ENCODE measurements around the gene NAV1.
"Not testable (repeated sequence)": the region's sequence is repeated elsewhere in the genome, so short reads cannot be mapped to it uniquely, and the experiment has no call there.

The NAV1 gene, protein sequence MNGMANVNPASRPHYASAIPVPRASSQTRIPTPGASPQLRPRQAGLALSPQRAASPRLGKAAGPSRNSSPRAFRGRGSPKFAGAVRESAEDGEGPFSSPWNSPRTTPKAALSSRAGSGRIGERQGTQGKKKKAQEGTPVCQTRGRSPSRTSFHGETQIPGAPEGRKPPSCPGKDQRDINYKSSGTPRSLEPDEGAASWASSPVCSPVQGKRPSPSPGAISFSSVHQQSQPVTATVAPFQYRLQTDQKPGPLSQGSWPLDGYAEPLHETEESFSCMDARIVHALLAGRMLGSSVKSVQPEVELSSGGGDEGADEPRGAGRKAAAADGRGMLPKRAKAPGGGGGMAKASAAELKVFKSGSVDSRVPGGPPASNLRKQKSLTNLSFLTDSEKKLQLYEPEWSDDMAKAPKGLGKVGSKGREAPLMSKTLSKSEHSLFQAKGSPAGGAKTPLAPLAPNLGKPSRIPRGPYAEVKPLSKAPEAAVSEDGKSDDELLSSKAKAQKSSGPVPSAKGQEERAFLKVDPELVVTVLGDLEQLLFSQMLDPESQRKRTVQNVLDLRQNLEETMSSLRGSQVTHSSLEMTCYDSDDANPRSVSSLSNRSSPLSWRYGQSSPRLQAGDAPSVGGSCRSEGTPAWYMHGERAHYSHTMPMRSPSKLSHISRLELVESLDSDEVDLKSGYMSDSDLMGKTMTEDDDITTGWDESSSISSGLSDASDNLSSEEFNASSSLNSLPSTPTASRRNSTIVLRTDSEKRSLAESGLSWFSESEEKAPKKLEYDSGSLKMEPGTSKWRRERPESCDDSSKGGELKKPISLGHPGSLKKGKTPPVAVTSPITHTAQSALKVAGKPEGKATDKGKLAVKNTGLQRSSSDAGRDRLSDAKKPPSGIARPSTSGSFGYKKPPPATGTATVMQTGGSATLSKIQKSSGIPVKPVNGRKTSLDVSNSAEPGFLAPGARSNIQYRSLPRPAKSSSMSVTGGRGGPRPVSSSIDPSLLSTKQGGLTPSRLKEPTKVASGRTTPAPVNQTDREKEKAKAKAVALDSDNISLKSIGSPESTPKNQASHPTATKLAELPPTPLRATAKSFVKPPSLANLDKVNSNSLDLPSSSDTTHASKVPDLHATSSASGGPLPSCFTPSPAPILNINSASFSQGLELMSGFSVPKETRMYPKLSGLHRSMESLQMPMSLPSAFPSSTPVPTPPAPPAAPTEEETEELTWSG (N-terminal part only)

DNA sequence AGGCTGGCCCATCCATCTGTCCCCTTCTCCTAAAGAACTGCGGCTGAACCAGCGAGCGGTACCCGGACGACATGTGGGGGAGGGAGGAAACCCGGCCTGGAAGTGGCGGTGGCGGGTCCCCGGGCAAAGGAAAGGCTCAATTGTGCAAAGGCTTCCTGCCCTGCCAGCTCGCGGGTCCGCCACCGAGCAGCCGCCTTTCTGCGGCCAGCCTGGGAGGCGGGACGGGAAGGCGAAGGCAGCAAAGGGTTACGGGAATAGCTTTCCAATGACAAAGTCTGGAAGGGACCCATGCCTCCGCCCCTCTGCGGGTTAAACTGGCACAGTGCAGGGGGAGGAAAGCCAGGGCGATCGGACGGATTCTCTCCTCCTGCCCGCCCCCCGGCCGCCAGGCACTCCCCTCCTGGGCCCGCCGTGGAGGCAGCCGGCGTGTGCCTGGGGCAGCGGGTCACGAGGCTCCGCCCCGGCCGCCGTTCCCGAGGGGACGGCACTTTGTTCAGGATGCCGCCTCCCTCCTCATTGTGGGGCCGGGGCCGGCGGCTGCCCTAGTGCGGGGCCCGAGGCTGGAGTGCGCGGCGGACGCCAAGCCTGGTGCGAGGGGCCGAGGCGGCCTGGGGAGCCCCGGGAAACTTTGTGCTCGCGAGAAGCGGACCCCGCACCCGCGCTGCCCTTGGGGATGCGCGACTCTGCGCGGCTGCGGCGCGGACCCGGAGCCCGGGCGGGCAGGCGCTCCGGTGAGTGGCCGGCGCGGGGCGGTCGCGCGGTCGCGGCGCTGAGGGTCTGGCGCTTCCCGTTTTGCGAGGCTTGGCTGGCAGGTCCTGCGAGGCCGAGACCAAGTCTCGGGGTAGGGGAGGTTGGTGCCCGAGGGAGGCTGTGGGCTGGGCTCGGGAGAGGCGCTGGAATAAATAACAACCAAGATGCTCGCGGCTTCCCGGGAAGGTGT, at the start of gene NAV1:
TSS of gene NAV1 (plus strand) at position 516 of the 940 bp plus-strand sequence. CDS start 83,758 bp downstream, outside the sequence.
- DNase-seq = no peak

DNA sequence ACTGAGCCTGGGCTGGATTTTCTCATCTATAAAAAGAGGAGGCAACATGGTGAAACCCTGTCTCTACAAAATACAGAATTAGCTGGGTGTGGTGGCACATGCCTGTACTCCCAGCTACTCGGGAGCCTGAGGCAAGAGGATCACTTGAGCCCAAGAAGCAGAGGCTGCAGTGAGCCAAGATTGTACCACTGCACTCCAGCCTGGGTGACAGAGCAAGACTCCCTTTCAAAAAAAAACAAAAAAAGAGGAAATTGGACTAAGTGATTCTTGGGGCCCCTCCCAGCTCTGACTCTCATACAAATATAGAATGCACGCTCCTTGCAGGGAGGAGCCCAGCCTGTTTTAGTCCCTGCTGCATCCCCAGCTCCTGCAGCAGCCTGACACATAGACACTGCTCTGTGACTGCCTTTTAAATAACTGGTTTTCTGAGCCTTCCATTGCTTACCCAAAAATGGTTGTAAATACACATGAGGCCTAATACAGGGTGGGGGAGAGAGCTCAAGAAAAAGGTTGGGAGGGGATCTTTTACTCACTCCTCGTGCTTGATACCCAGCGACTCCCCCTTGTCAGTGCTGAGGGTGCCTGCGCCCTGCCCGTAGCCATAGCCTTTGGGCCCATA, 49.2 kb upstream of the NAV1 start:
- no peak for DNase-seq

DNA sequence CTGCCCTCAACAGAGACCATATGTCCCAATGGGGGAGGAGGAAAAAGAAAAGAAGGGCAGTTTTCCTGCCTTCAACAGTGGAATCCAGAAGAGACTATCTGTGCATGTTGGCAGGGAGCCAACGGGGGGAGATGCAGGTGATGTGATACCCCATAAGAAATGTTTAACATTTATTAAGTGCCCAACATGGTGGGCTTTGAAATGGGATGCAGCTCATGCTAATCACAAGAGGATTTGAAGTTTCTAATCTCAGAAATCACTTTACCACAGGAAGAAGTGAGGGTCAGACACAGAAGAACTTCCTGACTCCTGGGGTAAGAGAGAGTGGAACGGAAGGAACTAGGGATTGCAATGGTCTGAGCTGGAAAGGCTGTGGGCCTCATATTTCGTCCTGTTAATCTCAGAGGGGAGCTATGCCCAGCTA, 48.2 kb upstream of the NAV1 start:
- no peak for DNase-seq

DNA sequence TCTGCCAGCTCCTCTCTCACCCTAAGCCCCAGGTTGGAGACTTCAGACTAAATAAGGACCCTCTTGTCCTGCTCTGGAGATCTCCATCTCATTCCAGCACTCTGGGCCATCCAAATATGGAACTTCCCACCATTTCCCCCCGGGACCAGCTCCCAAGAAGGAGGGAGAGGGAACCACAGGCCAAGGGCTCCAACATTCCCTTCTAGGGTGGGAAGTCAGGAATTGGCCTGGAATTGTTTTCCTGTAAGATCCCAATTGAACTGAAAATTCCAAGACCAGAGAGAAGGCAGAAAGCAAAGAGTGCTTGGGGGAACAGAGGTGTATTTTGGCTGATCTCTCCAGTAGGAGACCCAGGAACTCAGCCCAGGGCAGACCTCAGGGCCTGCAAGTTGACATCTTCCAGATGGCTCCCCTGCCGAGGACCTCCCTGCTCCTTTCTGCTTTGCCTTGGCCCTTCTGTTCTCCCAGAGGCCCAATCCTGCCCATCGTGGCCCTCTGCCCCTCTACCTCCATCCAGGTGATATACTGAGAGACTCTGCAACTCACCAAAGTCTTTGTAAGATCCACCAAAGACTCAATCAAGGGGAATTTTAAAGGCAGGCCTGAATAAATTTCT, 46.9 kb upstream of the NAV1 start:
- DNase-seq = no peak

DNA sequence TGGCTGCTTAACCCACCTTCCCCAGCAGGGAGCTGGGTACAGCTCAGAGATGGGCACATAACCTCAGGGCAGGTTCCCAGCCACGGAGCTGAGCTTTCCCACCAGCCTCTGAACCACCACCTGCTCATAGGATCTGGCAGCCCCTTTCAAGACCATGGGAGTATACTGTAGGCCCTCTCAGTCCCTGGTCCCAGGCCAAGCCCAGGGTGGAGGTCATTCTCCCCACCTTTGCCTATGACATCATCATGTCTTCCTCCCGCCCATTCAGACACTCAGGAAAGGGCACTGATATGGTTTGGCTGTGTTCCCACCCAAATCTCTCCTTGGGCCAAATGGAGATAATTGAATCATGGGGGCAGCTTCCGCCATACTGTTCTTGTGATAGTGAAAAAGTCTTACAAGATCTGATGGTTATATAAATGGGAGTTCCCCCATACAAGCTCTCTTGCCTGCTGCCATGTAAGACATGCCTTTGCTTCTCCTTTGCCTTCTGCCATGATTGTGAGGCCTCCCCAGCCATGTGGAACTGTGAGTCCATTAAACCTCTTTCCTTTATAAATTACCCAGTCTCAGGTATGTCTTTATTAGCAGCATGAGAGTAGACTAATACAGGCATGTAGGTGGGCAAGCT, 45.8 kb upstream of the NAV1 start:
- not testable (repeated sequence) for DNase-seq

DNA sequence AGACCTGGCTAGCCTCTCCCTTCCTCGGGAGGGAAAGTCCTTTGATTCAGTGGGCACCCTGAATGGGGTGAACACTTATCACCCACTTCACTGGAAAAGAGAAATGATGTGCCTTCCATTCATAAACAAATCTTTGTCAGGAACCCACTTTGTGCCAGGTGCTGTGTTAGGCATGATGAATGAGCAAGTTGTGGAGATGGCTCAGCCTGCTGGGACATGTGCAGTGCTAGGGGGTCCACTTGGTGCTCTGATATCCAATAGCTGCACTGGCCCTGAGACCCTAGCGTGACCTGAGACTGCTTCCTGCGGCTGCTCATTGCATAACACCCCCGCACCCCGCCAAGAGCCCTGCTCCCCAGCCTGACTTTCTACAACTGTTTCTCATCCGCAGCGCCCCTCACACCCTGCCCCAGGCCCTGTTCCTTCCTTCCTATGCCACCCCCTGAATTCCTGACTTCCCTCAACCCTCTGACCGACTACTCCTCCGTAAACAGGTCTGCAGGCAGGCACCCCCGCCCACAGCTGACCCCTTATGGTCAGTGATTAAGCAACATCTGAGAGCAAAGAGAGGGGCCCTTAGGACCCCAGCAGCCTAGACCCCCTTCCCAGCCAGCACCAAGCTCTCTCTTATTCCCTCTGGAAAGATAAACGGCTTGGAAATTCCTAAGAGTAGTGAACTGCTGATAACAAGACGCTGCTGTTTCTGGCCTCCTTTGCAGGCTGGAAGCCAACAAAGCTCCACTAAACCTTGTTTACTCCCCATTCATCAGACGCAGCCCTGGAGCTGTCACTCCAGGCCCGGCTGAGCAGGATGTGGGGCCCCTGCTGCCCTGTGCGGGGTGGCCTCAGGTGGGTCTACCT, 44.9 kb upstream of the NAV1 start:
- DNase-seq = no peak

DNA sequence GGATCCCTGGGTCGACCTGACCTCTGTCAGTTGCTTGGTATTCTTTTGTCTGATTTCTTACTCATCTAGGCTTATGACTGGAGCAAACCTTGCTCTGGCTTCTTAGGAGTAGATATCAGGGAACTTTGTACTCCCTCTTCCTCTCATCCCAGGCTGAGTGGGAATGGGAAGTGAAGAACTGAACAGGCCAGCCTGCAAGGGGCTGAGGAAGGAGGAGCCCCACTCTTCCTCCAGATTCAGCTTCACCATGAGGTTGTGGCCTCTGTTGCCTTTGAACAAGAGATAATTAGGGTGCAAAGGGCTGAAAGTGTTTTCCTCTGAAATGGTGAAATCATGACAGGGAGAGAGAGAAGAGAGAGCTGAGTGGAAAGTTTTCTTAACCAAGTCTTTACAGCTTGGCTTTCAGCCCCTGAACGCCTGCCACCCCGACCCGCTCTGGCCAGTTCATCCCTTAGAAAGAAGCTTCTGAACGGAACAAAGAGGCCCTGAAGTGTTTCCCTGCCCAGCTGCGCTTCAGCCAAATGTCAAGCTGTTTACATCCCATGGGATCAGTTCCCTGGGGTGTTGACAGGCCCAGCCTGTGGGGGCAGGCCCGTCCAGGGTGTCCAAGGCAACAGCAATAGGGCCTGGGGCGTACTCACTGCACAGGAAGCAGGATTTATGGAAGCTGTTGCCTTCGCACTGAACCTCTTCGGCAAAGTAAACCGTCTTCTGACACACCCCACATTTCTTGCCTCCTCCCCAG, 43.2 kb upstream of the NAV1 start:
- DNase-seq = no peak

DNA sequence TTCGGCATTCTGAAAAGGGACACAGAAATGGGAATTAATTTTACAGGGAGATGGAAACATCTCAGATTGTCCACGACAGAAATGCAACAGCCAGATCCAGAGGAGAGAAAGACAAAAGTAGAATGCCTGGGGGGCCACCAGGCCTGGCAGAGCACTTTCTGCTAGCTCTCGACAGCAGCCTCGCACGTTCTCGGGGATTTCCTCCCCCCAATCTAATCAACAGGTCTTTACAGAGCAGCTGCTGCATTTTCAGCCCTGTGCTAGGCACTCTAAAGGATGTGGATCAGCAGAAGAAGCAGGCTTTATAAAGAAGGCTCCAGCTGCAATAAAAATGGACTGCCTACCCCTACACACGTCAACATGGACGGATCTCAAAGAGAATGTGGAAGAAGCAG, 42.6 kb upstream of the NAV1 start:
- DNase-seq = no peak

DNA sequence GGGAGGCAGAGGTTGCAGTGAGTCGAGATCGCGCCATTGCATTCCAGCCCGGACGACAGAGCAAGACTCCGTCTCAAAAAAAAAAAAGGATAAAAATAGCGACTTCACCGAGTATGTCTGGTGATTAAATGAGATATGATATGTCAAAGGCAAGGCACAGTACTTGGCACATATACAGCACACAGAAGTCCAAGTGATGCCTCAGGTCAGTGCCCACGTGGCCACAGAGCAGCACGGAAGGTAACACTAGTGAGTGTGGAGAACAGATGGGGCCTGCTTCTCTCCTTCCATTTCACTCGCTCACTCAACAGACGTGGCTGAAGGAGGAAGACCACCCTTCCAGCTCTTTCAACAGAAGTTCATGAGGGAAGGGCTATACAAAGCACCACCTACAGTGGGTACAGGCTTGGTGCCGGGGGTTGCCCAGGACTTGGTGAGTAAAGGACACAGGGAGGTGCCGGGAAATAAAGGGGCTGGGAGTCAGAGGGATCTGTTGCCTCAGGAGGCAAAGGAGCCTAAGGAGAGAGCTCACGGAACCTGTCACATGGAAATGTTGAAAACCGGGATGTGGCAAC, 40.9 kb upstream of the NAV1 start:
- DNase-seq = no peak

DNA sequence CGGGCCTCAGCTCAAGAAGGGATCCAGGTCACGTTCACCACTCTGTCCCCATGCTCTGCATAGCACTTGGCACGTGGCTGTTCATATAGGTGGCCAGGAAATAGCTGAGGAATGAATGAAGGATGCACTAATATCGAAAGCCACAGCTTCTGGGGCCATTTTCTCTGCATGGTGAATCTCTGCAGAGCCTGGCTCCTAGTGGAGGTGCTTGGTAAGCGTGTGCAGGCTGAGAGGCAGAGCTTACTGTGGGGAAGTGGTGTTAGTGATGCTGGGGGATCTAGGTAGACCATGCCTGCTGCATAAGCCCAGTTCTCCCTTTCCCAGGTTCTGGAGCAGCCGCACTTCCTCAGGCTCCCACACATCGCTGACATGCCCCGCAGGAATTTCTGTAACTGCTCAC, 40.3 kb upstream of the NAV1 start:
- DNase-seq = no peak

DNA sequence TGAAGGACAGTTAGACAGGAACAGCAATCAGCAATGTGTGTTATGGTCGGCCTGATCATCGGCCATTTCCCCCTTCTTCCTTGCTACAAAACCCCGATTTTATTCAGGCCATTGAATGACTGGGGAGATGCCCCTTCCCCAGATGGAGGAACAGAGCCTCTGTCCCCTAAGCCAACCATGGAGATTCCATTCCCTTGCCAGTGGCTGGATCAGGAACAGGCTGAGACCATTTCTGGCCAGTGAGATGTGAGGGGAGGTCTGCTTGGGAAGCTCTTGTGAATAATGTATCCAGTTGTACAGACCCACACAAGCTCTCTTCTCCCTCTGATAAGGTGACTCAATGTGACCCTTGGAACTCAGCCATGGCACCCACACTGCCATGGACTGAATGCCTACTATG, 39.7 kb upstream of the NAV1 start:
- DNase-seq = no peak

DNA sequence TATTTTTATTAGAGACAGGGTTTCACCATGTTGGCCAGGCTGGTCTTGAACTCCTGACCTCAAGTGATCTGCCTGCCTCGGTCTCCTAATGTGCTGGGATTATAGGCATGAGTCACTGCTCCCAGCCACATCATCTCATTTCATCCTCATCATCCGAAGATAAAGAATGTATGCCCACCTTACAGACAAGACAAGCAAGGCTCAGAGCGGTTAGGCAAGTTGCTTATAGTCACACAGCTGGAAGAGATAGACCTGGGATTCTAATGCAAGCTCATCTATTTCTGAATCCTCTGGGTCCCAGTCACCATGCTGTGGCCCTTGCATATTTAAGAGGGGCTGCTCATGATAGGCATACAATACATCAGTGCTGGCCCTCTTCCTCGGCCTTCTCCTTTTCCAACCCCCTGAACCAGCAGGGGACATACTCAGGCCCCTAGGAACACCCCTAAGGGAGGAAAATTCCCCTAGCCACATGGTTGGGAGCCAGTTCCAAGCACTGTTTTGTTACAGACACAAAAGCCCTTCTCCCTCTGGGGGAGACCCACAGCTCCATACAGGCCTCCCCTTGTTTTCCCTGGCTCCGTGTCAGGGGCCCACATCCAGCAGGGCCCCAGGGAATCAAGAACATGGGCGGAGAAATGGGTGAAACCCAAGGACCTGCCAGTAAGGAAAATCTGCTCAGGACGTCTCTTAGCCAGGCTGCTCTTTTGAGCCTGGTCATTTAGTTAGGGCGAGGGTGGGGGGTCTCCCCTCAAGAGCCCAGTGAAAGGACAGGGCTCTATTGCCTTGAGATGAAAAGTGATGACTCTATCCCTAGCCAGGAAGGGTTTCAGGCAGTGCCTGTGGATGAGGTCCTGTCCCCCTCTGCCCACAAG, 38.9 kb upstream of the NAV1 start:
- DNase-seq = no peak

DNA sequence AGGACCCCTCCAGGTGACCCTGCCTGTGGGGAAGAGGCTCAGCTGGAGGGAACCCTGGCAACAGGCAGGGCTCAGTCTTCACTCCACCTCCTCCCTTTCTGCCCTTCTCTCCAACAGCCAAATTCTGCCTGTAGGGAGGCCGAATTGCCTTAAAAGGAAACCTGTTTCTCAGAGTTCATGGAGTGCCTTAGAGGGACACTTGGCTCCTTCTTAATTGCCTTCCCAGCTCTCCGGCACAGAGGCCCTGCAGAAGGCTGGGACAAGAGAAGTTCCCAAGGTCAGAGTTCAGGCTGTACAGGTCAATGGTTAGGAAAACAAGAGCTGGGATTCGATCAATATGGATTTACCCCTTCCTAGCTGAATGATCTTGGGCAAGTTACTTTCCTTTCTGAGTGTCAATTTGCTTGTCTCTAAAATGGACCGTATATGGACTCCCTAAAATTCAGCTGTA, 38.2 kb upstream of the NAV1 start:
- DNase-seq = no peak

DNA sequence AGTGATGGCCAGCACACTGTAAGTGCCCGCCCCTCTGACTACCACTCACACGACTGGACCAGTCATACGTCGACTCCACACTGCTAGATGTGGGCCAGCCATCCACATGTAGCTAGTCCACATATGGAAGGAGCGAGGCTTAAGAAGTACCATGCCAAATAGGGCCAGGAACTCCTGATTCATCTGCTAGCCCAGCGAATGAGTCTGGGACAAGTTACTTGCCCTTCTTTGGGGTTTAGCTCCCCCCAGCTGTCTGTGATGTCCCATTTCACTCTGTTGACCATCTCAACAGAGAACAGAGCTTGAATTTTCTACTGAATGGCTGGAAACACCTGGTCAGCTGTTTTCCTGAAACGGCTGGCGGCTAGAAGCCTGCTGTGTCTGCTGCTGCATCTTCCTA, 37.8 kb upstream of the NAV1 start:
- no peak for DNase-seq

DNA sequence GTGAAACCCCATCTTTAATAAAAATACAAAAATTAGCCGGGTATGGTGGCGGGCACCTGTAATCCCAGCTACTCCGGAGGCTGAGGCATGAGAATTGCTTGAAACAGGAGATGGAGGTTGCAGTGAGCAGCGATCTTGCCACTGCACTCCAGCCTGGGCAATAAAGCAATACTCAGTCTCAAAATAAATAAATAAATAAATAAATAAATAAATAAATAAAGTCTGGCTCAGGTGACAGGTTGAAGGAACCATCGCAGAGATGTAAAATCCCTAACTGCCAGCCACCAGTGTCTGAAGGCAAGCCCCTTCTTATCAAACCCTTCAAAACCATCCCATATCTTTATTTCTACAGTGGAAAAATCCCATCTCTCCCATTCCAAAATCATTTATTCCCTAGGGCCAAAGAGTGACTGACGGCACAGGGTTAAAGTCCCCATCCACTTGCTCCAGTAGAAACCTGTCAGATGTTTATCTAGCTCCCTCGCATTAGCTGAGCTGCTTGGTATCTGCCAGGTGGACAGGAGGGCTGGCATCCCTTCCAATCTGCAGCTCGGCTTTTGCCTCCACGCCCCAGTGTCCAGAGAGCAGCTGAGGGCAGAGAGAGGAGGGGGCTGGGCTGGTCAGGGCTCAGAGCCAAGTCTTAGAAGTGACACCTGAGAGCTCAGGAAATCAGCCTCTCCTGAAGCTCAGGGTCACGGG, 37.0 kb upstream of the NAV1 start:
- DNase-seq = peak in 1 of 2 experiments; percentile 22

DNA sequence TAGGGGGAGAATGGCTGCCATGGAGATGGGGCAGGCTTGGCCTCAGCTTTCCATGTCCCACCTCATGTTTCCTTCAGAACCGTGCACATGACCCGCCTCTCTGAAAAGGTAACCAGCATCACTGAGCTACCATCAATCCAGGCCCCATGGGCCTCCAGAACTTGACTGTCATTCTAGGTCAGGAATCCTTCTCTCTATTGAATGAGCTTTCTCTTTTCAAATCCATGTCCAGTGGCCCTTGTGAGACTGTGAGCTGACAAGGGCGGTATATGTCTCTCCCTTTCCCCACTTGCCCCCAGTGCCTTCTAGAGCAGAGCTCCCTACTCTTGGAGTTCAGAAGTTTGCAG, 36.4 kb upstream of the NAV1 start:
- no peak for DNase-seq
